ENCODE results near the gene LNX1. TPM values are rescaled to one million over a fixed set of nuclear protein-coding genes. Genes with fewer than 3 reads are reported as not detected.
"Not testable (repeated sequence)": the region's sequence is repeated elsewhere in the genome, so short reads cannot be mapped to it uniquely, and the experiment has no call there.

The LNX1 gene
- total RNA-seq, 1 donor from 2014 or later, result 32.1 TPM

GRCh38 chr4:53497487-53498244, 93.6 kb downstream of the LNX1 start:
- peak; percentile 21 for DNase-seq (ENCODE audit: low spot score)

GRCh38 chr4:53494851-53495250, 96.4 kb downstream of the LNX1 start:
- DNase-seq (ENCODE audit: low spot score), result no peak

GRCh38 chr4:53490965-53491622, 100.2 kb downstream of the LNX1 start:
- DNase-seq (ENCODE audit: low spot score), result peak; percentile 35

- DNase-seq (ENCODE audit: low spot score), result no peak
Measured at GRCh38 chr4:53490161-53490956, 100.9 kb downstream of the LNX1 start.

- DNase-seq (ENCODE audit: low spot score), result no peak
Measured at GRCh38 chr4:53489279-53489889, 101.9 kb downstream of the LNX1 start.

- no peak for DNase-seq (ENCODE audit: low spot score)
Measured at GRCh38 chr4:53487766-53488165, 103.5 kb downstream of the LNX1 start.

- DNase-seq (ENCODE audit: low spot score), result no peak
Measured at GRCh38 chr4:53485658-53486040, 105.6 kb downstream of the LNX1 start.

GRCh38 chr4:53484911-53485657, 106.2 kb downstream of the LNX1 start:
- no peak for DNase-seq (ENCODE audit: low spot score)

GRCh38 chr4:53483250-53483649, 108.0 kb downstream of the LNX1 start:
- no peak for DNase-seq (ENCODE audit: low spot score)

- DNase-seq (ENCODE audit: low spot score), result no peak
Measured at GRCh38 chr4:53481586-53481985, 109.7 kb downstream of the LNX1 start.

GRCh38 chr4:53480909-53481308, 110.4 kb downstream of the LNX1 start:
- DNase-seq (ENCODE audit: low spot score), result no peak

GRCh38 chr4:53479736-53480525, 111.4 kb downstream of the LNX1 start:
- no peak for DNase-seq (ENCODE audit: low spot score)

- no peak for DNase-seq (ENCODE audit: low spot score)
Measured at GRCh38 chr4:53478671-53479456, 112.4 kb downstream of the LNX1 start.

GRCh38 chr4:53477636-53478035, 113.7 kb downstream of the LNX1 start:
- DNase-seq (ENCODE audit: low spot score), result no peak

GRCh38 chr4:53477038-53477565, 114.2 kb downstream of the LNX1 start:
- DNase-seq (ENCODE audit: low spot score), result no peak

GRCh38 chr4:53476232-53477037, 114.9 kb downstream of the LNX1 start:
- DNase-seq (ENCODE audit: low spot score), result no peak

GRCh38 chr4:53466576-53466975, 124.7 kb downstream of the LNX1 start:
- DNase-seq (ENCODE audit: low spot score), result not testable (repeated sequence)

GRCh38 chr4:53465891-53466290, 125.4 kb downstream of the LNX1 start:
- no peak for DNase-seq (ENCODE audit: low spot score)

GRCh38 chr4:53465281-53465680, 126.0 kb downstream of the LNX1 start:
- no peak for DNase-seq (ENCODE audit: low spot score)
